ENCODE results near the gene CD83. TPM values are rescaled to one million over a fixed set of nuclear protein-coding genes. Genes with fewer than 3 reads are reported as not detected.

CD83 gene
- total and polyA plus RNA-seq, 9 of the 15 experiments (the other 6 are each of a cell fraction or from before 2014, with no cell fraction given) = 2.5 to 4.1 (median 3.4) TPM

DNA sequence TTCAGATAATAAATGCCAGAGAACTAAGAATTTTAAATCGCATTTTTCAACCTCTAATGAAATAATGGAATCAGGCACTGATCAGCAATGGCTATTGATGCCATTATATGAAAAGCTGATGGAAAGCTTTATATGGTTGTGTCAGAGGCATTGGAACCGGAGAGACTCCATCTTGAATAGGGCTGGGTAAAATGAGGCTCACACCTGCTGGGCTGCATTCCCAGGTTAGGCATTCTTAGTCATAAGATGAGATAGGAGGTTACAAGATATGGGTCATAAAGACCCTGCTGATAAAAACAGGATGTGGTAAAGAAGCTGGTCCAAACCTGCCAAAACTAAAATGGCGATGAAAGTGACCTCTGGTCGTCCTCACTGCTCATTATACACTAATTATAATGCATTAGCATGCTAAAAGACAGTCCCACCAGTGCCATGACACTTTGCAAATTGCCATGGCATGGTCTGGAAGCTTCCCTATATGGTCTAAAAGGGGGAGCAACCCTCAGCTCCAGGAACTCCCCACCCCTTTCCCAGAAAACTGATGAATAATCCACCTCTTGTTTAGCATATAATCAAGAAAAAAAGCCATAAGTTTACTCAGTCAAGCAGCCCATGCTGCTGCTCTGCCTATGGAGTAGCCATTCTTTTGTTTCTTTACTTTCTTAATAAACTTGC lies 40.2 kb upstream of the CD83 start (continued):
- TF ChIP-seq, protein P1, sequence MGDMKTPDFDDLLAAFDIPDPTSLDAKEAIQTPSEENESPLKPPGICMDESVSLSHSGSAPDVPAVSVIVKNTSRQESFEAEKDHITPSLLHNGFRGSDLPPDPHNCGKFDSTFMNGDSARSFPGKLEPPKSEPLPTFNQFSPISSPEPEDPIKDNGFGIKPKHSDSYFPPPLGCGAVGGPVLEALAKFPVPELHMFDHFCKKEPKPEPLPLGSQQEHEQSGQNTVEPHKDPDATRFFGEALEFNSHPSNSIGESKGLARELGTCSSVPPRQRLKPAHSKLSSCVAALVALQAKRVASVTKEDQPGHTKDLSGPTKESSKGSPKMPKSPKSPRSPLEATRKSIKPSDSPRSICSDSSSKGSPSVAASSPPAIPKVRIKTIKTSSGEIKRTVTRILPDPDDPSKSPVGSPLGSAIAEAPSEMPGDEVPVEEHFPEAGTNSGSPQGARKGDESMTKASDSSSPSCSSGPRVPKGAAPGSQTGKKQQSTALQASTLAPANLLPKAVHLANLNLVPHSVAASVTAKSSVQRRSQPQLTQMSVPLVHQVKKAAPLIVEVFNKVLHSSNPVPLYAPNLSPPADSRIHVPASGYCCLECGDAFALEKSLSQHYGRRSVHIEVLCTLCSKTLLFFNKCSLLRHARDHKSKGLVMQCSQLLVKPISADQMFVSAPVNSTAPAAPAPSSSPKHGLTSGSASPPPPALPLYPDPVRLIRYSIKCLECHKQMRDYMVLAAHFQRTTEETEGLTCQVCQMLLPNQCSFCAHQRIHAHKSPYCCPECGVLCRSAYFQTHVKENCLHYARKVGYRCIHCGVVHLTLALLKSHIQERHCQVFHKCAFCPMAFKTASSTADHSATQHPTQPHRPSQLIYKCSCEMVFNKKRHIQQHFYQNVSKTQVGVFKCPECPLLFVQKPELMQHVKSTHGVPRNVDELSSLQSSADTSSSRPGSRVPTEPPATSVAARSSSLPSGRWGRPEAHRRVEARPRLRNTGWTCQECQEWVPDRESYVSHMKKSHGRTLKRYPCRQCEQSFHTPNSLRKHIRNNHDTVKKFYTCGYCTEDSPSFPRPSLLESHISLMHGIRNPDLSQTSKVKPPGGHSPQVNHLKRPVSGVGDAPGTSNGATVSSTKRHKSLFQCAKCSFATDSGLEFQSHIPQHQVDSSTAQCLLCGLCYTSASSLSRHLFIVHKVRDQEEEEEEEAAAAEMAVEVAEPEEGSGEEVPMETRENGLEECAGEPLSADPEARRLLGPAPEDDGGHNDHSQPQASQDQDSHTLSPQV (IDR thresholded peaks at IDR 0.05) = peak; percentile 86
- TF ChIP-seq ZNF133 (CRISPR knock-in tag; IDR thresholded peaks at IDR 0.05) (no peak), ZNF551 (CRISPR knock-in tag; IDR thresholded peaks at IDR 0.05) (no peak), SMAD4 (CRISPR knock-in tag; conservative IDR thresholded peaks at IDR 0.05) (peak; percentile 77), BRD9 (IDR thresholded peaks at IDR 0.05; ENCODE audit: low read depth, partially characterized antibody) (no peak), ZNF197 (CRISPR knock-in tag; IDR thresholded peaks at IDR 0.05; ENCODE audit: low read depth) (peak; percentile 97), MCM7 (IDR thresholded peaks at IDR 0.05) (no peak)
- TF ChIP-seq, protein P2, sequence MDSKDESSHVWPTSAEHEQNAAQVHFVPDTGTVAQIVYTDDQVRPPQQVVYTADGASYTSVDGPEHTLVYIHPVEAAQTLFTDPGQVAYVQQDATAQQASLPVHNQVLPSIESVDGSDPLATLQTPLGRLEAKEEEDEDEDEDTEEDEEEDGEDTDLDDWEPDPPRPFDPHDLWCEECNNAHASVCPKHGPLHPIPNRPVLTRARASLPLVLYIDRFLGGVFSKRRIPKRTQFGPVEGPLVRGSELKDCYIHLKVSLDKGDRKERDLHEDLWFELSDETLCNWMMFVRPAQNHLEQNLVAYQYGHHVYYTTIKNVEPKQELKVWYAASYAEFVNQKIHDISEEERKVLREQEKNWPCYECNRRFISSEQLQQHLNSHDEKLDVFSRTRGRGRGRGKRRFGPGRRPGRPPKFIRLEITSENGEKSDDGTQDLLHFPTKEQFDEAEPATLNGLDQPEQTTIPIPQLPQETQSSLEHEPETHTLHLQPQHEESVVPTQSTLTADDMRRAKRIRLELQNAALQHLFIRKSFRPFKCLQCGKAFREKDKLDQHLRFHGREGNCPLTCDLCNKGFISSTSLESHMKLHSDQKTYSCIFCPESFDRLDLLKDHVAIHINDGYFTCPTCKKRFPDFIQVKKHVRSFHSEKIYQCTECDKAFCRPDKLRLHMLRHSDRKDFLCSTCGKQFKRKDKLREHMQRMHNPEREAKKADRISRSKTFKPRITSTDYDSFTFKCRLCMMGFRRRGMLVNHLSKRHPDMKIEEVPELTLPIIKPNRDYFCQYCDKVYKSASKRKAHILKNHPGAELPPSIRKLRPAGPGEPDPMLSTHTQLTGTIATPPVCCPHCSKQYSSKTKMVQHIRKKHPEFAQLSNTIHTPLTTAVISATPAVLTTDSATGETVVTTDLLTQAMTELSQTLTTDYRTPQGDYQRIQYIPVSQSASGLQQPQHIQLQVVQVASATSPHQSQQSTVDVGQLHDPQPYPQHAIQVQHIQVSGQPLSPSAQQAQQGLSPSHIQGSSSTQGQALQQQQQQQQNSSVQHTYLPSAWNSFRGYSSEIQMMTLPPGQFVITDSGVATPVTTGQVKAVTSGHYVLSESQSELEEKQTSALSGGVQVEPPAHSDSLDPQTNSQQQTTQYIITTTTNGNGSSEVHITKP (IDR thresholded peaks at IDR 0.05; ENCODE audit: partially characterized antibody) = no peak
- TF ChIP-seq, protein P3, sequence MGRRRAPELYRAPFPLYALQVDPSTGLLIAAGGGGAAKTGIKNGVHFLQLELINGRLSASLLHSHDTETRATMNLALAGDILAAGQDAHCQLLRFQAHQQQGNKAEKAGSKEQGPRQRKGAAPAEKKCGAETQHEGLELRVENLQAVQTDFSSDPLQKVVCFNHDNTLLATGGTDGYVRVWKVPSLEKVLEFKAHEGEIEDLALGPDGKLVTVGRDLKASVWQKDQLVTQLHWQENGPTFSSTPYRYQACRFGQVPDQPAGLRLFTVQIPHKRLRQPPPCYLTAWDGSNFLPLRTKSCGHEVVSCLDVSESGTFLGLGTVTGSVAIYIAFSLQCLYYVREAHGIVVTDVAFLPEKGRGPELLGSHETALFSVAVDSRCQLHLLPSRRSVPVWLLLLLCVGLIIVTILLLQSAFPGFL (CRISPR knock-in tag; IDR thresholded peaks at IDR 0.05) = no peak

All from K562 (cell line).